HUES48 (cell line): ENCODE measurements around the gene CYP3A7.
"Not testable (repeated sequence)": the region's sequence is repeated elsewhere in the genome, so short reads cannot be mapped to it uniquely, and the experiment has no call there.

Experiments
- H3K27ac ChIP-seq: one replicate; pipeline ENCODE4 v1.7.0; 2013; ENCODE audit warnings: low read depth, low read length, inconsistent platforms
- H3K27me3 ChIP-seq: 2 replicates; pipeline ENCODE4 v1.6.1; 2013; ENCODE audit warnings: mild to moderate bottlenecking, low read length; ENCODE audit not compliant: control insufficient read depth, insufficient read depth
- H3K36me3 ChIP-seq: 2 replicates; pipeline ENCODE4 v1.6.1; 2013; ENCODE audit warnings: low read length; ENCODE audit not compliant: control insufficient read depth, insufficient read depth
- H3K4me1 ChIP-seq: 2 replicates; pipeline ENCODE4 v1.6.1; 2013; ENCODE audit warnings: mild to moderate bottlenecking, low read length; ENCODE audit not compliant: control insufficient read depth, insufficient read depth
- H3K4me3 ChIP-seq: 2 replicates; pipeline ENCODE4 v1.5.1; 2013; ENCODE audit warnings: mild to moderate bottlenecking, low read depth, low read length
- H3K9ac ChIP-seq: 2 replicates; pipeline ENCODE4 v1.6.1; 2013; ENCODE audit warnings: mild to moderate bottlenecking, low read depth, low read length, moderate library complexity
- H3K9me3 ChIP-seq: 2 replicates; pipeline ENCODE4 v1.6.1; 2013; ENCODE audit warnings: low read length; ENCODE audit not compliant: control insufficient read depth, insufficient read depth

CYP3A7 gene

DNA sequence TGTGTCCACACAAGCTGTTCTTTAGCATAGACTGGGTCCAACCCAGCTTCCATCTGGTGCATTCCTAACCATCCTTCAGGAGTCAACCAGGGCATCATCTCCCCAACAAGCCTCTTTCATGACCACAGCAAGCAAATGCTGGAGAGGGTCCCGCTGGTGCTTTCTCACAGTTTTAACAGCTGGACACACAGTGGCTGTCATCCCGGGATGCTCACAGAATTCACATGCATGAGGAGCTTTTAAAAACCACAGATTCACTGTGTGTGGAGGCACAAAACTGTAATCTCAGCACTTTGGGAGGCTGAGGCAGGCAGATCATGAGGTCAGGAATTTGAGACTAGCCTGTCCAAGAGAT, 6.4 kb upstream of the CYP3A7 start:
- Histone ChIP-seq H3K4me3 (no peak overlapping the region), H3K27me3 (no peaks in the 10 kb centered on the region), H3K4me1 (peaks cover 4% of the 10 kb centered on the region; the same call in 1 of the 2 replicates), H3K9me3 (no peaks in the 10 kb centered on the region), H3K27ac (no peak overlapping the region), H3K36me3 (no peaks in the 10 kb centered on the region), H3K9ac (no peak overlapping the region)

DNA sequence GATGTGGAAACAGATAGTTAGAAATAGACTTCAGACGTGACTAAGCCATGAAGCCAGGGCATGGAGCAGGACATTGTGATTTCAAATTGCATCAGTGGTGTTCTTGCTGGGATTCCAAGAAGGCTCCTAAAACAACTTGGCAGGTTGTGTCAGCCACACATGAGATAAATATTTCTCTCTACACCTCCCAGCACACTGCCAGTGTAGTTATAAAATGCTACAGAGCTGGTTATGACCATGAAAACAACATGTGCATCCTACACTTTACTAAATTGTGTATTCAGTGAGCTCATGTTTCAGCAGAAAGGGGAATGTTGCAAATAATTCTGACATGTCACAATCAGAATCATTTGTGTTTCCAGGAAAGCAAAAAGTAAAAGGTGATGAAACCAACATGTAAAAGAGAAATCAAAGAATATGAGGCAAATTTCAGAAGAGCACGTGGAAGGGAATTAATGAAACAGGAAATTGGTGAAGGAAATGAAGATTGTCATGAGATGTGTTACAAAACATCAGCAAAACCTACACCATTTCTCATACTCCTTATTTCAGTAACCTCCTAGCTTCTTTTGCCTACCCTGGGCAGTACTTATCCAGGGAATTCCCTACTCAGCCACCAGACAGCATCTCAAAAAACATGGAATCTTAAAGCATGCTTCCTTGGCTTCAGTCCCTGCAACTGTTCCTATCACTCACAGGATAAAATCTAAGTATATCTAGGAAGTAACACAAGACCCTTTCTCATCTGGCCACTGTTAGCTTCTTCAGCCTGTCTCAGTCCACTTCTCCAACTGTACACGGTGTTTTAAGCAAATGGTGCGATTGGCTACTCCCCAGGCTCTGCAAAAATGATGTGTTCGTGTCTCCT, 5.8 kb upstream of the CYP3A7 start:
- Histone ChIP-seq H3K9ac (no peak overlapping the region), H3K9me3 (no peaks in the 10 kb centered on the region), H3K4me3 (no peak overlapping the region), H3K27ac (no peak overlapping the region), H3K27me3 (no peaks in the 10 kb centered on the region), H3K4me1 (peaks cover 4% of the 10 kb centered on the region; the same call in 1 of the 2 replicates), H3K36me3 (no peaks in the 10 kb centered on the region)

DNA sequence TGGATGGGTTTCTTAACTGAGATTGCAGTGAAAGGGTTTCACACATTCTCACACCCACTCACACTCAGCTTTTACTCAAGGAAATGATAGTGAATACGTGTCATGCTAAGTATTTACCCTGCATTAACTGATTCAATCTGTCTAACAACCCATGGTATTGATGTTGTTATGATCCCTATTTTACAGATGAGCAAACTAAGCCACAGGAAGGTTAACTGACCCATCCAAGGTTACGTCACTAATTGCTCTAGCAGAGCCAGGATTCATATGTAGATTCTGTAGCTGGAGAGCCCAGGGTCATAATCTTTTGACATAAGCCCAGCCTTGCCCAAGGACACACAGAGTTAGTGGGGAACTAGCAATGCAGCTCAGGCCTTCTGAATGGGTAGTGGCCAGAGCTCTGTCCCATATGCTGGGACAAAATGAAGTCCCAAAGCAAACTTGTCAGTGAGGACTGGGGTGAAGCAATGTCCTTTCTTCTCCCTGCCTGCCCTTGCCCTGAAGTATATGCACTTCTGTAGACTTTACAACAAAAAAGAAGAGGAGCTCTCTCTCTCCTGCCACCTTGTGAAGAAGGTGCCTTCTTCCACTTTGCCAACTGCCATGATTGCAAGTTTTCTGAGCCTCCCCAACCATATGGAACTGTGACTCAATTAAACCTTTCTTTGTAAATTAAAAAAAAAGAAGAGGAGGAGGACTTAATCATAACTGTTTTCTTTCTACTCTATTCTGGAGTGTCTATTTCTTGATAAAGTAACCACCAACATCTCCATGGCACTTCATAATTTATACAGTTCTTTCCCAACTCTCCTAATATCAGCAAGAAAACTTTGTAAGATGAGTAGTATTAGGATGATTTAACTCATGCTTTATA, 4.9 kb upstream of the CYP3A7 start:
- no peaks in the 10 kb centered on the region for H3K27me3 ChIP-seq
- H3K36me3 ChIP-seq, result no peaks in the 10 kb centered on the region
- no peak overlapping the region for H3K27ac ChIP-seq
- H3K9ac ChIP-seq, result no peak overlapping the region
- peaks cover 4% of the 10 kb centered on the region; the same call in 1 of the 2 replicates for H3K4me1 ChIP-seq
- no peak overlapping the region for H3K4me3 ChIP-seq
- H3K9me3 ChIP-seq, result no peaks in the 10 kb centered on the region

DNA sequence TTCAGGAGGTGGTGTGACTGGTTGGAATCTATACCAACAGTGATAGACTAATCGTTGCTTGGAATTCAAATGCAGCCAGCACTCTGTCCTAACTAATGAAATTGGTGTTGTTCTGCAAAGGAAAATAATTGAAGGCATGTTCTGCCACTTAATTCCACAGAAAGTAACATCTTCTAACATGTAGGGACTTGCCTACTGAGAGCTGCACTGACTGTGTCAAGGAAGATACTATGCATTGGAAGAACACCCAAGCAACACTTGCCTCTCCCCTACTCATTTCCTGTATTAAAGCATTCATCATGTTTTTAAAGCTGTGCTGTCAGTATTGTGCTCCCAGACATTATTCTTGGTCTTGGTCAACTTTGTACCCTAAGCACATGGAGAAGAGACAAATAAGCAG, 2.7 kb upstream of the CYP3A7 start:
- Histone ChIP-seq H3K27me3 (no peaks in the 10 kb centered on the region), H3K9ac (no peak overlapping the region), H3K4me3 (no peak overlapping the region), H3K9me3 (no peaks in the 10 kb centered on the region), H3K36me3 (no peaks in the 10 kb centered on the region), H3K4me1 (peaks cover 4% of the 10 kb centered on the region; the same call in 1 of the 2 replicates), H3K27ac (no peak overlapping the region)

DNA sequence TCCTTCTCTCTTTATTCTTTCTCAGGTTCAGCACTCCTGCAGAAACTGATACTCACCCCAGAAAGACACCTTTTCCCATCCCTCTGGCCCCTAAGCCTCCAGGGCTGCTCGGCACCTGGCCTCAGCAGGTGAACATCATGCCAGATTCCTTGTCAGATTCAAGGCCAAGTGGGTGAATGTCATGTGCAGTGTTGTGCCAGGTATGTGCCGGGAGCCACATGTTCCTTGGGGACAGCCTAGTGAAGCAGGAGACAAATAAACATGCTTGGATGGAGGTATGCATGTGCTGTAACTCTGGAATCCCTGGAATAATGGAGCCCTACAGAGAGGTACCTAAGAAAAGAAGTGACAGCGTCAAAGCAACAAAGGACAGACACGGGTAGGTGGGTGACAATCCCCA, 1.7 kb upstream of the CYP3A7 start:
- H3K9ac ChIP-seq, H3K9me3 ChIP-seq, H3K36me3 ChIP-seq, H3K4me1 ChIP-seq, H3K27ac ChIP-seq, H3K4me3 ChIP-seq, H3K27me3 ChIP-seq: not testable (repeated sequence)

DNA sequence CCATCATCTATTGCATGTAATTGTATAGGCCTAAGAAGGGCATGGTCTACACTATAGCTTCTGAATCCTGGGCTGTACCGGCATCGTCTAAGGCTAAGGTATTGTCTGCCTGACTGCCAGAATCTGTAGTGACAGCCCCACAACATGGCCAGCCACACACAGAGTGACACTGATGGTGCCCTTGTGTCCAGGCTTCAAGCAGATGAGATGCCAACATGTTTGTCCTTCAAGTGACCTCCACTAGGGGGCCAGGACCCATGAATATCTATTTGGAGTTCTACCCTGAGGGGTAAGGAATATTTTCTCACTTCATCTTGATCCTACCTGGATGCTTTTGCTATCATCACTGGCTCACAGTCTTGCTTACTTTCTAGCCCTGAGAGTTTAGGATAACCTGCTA, 1.5 kb downstream of the CYP3A7 start:
- Histone ChIP-seq H3K9ac (no peak overlapping the region), H3K36me3 (no peaks in the 10 kb centered on the region), H3K27me3 (no peaks in the 10 kb centered on the region), H3K4me1 (no peaks in the 10 kb centered on the region), H3K27ac (no peak overlapping the region), H3K9me3 (no peaks in the 10 kb centered on the region), H3K4me3 (no peak overlapping the region)

DNA sequence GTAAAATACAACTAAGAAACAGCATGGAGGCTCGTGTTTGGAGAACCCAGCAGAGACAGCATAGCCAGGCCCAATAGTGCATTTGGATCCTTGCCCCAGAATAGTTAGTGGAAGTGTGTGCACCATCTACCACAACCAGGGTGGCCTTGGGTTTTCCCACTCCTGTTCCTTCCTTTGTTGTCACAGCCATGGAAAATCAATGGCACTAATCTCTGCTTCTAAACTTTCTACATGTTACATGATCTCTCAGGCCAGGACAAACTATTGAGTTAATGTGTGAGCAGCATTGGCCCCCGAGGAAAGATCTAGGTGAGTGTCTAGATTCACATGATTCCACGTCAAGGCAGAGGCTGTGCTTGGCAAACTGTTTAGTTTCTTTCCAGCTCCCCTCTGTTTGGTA, 2.0 kb downstream of the CYP3A7 start:
- H3K4me3 ChIP-seq, result no peak overlapping the region
- no peak overlapping the region for H3K9ac ChIP-seq
- no peak overlapping the region for H3K27ac ChIP-seq
- no peaks in the 10 kb centered on the region for H3K9me3 ChIP-seq
- no peaks in the 10 kb centered on the region for H3K27me3 ChIP-seq
- no peaks in the 10 kb centered on the region for H3K36me3 ChIP-seq
- no peaks in the 10 kb centered on the region for H3K4me1 ChIP-seq

DNA sequence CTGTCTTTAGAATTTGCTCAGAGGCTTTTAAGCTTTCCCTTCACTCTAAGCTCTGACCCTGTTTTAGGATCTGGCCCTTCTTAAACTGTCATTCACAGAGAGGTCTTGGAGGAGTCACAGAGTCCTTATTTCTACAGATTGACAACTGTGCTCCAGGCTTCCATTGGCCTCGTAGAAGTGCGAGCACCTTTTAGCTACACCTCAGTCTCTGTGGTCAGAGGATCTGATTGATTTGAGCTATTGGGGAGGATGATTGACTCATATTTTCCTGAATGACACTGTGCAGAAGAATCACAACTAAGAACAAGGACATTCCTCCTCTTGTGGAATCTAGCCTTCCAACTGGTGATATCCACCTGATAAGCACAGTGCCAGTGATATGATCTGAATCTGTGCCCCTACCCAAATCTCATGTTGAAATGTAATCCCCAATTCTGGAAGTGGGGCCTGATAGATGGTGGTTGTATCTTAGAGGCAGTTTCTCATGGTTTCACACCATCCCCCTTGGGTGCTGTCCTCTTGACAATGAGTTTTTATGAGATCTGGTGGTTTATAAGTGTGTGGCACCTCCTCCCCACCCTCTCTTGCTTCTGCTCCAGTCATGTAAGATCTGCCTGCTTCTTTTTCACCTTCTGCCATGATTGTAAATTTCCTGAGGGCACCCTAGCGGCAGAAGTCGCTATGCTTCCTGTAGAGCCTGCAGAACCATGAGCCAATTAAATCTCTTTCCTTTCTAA, 3.2 kb downstream of the CYP3A7 start:
- H3K9ac ChIP-seq, result no peak overlapping the region
- no peaks in the 10 kb centered on the region for H3K27me3 ChIP-seq
- no peak overlapping the region for H3K4me3 ChIP-seq
- H3K9me3 ChIP-seq, result no peaks in the 10 kb centered on the region
- H3K36me3 ChIP-seq, result no peaks in the 10 kb centered on the region
- H3K4me1 ChIP-seq, result no peaks in the 10 kb centered on the region
- H3K27ac ChIP-seq, result no peak overlapping the region

DNA sequence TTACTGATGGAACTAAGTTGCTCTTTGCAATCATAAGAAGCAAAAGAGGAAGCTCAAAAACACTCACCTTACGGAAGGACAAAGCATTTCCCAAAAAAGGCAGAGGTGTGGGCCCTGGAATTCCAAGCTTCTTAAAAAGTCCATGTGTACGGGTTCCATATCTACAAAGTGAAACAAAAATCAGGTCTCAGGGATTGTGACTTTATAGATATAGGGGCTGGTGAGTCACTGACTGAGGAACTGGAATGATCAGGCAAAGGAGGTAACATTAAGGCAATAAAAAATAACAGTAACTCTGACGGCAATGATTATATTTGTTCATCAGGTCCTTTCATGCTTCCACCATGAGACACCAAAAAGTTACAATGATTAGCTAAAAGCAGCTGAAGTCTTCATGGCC, 4.0 kb downstream of the CYP3A7 start:
- Histone ChIP-seq H3K4me1 (no peaks in the 10 kb centered on the region), H3K9me3 (no peaks in the 10 kb centered on the region), H3K27ac (no peak overlapping the region), H3K27me3 (no peaks in the 10 kb centered on the region), H3K36me3 (no peaks in the 10 kb centered on the region), H3K4me3 (no peak overlapping the region), H3K9ac (no peak overlapping the region)

DNA sequence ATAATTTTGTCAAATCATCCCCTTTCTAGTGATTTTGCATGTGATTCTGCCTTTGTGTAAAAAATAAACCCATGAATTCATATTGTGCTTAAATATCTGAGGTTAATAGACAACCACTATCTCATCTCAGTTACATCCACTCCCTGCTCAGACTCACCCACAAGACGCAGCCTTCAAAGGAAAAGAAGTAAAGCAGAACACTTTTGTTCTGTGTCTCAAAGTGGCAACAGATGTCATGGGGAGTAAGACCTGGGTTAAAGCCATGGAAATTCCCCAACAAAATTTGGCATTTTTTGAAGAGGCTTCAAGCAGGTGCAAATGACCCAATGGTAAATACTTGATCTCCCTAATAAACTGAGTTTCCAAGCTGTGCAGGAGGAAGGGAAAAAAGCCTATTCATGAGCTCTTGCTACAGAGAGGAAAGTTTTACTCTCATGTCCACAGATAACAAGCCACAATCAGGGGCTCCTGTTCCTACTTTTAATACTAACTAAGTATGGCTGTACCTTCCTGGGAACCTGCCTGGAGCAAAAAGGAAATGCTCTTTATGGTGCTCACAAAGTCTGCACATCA, 4.7 kb downstream of the CYP3A7 start:
- H3K27ac ChIP-seq, result no peak overlapping the region

More for the DNA sequence above, 4.7 kb downstream of the CYP3A7 start:
- Histone ChIP-seq H3K36me3 (no peaks in the 10 kb centered on the region), H3K4me1 (no peaks in the 10 kb centered on the region), H3K9me3 (no peaks in the 10 kb centered on the region), H3K27me3 (no peaks in the 10 kb centered on the region), H3K9ac (no peak overlapping the region), H3K4me3 (no peak overlapping the region)
